NCI-H510A (cell line): ENCODE results near the gene ASCL5.

Source experiments
- DNase-seq: peaks from one replicate; lab custom pipeline; 2025; lab: John Stamatoyannopoulos, UW

Gene ASCL5

DNA sequence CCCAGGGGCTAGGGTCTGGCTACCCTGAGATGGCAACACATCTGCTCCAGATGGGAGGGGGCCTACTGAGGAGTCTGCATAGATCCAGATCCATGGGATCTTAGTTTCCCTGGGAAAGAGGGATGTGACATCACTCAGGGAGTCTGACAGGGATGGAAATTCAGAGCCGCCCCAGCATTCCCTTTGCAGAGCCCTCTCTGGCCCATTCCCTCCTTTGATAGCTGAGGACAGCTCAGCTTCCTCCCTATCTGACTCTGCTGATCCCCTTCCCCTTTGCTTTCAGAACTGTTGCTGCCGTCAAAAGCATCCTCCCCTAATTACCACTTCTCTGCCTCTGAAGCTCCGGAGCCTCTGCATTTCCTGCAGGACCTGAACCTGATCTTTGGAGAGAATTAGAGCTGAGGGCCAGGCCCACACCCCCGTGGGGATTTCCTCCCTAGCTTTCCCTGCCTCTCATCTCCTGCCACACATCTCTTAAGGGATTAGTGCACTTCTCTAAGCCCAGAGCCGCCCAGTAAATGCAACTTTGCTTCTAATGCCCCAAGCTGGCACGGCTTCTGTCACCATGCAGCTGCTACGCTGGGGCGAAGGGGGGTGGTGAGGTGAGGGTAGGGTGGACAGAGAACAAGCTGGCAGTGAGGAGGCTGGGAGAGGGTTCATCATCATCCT is 9.5 kb upstream of the ASCL5 start:
- no peak for DNase-seq

- DNase-seq: no peak
These were observed 7.4 kb upstream of the ASCL5 start for GRCh38 chr1:201134405-201134804.

GRCh38 chr1:201131398-201131797 is 4.4 kb upstream of the ASCL5 start:
- DNase-seq: no peak

DNA sequence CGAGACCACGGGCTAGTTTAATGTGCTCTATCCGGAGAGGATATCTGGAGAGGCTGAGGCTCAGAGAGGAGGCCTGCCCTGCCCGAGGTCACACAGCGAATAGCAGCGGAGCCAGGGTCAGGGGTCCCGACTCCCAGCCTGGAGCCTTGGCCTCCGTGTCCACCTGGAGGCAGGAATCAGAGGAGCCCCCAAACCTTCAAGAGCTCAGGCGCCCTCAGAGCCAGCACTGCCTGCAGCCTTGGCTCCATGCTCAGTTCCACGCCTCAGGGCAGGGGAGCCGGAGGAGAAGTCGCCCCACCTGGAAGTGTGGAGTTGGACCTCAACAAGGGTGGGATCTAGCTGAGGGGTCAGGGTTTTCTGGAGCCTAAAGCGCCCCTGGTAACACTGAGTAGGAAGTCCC is 2.0 kb upstream of the ASCL5 start:
- DNase-seq: no peak

DNA sequence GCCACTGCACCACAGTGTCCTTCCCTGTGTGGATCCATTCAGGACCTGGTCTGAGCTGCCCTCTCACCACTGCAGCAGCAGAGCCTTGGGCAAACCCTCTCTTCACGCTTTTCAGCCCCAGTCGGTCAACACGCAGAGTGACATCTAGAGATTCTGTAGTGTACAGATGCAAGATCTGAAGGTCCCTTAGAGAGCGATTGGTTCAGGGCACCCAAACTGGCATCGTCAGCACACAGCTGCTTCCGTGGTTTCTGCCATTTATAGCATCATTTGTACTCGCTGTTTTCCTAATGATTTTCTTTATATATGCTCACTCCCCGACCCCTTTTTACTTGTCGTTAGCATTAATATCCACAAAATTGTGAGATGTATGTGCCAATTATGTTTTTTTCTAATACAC is 1.5 kb upstream of the ASCL5 start:
- DNase-seq: no peak

- DNase-seq: no peak
These were observed 921 bp upstream of the ASCL5 start for GRCh38 chr1:201127755-201128455.

GRCh38 chr1:201126463-201126831 is 537 bp downstream of the ASCL5 start:
- no peak for DNase-seq

- no peak for DNase-seq
These were observed 1.2 kb downstream of the ASCL5 start for GRCh38 chr1:201125800-201126199.

GRCh38 chr1:201125019-201125418 is 2.0 kb downstream of the ASCL5 start:
- DNase-seq: no peak

GRCh38 chr1:201123866-201124265 is 3.1 kb downstream of the ASCL5 start:
- no peak for DNase-seq

DNA sequence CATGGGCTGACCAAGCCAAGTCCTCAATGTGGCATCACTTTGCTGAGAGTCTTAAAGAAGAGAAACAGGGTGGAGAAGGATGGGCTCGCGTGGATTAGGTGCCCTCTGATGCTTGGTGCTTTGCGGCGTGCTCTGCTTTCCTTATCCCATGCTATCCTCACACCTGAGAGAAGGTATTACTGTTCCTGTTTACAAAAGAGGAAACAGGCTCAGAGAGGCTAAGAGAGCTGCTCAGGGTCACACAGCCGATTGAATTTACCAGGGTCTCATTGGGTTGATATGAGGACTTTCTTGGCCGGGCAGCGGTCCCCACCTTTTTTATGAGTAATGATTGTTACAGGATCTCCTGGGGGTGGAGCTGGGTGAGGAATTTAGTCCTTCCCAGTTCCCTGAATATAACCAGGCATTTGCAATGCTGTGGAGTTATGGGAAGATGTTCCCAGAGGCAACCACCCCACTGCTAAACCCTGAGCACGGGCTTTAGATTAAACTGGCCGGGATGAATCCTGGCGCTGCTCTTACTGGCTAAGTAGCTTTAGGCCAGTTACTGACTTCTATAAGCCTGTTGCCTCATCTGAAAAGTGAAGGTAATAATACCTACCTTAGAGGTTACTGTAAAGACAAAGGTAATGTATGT is 4.5 kb downstream of the ASCL5 start:
- no peak for DNase-seq

DNA sequence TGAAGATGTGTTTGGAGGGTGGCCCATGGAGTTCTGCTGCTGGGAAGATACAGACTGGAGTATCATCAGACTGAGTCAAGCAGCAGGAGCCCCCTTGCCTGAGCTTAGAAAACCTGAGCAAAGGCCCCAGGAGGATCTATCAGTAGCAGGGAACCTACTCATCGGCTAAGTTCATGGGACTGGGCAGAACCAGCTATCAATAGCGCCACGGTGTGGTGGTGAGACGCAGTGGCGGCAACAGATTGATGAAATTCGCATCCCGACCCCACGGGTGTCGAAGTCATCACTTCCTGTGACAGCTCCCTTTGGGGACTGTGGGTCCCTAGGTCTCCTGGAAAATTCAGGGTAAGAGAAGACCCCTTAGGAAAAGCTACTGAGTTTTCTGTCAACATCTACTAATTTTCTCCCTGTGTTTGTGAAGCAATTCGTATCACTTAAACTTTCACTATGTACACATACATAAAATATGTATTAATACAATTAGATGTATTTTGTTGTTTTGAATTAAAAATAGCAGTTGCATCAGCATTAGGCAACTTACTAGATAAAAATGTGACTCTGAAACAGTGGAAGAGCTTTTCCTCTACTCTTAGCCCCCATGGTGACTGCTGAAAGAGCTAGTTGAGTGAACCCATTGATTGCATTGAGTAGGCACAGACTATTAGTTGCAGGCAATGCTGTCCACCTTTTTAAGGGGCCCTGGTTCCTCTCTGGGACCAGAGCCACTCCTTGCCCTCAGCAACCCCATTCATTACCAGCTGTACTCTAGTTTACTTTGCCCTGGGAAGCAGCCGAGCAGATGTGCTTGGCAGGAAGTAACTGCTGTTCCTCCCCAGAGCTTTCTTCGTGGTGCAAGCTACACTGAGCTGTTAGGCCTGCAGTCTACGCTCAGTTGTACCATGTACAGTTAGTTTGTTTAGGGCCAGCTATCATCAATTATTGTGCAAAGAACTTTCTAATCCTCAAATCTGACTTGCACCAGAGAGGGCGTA is 7.5 kb downstream of the ASCL5 start:
- no peak for DNase-seq

DNA sequence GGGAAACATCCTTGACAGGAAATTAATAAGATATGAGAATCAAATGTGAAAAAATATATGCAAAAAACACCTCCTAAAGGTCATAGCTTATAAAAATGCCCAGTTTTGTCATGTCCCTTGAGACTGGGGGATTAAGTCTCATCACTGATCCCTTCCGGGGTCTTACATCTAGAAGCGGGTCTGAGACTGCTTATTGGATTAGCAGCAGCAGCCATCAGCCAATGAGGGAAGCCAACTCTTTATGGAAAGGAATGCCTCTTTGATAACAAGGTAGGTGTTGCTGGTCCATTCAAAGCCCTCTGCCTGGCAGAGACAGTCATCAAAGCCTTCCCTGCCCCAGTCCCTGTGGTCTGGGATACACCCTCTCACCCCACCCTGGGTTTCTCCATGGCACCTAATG is 10.9 kb downstream of the ASCL5 start:
- no peak for DNase-seq

GRCh38 chr1:201115390-201115937 is 11.5 kb downstream of the ASCL5 start:
- DNase-seq: no peak

DNA sequence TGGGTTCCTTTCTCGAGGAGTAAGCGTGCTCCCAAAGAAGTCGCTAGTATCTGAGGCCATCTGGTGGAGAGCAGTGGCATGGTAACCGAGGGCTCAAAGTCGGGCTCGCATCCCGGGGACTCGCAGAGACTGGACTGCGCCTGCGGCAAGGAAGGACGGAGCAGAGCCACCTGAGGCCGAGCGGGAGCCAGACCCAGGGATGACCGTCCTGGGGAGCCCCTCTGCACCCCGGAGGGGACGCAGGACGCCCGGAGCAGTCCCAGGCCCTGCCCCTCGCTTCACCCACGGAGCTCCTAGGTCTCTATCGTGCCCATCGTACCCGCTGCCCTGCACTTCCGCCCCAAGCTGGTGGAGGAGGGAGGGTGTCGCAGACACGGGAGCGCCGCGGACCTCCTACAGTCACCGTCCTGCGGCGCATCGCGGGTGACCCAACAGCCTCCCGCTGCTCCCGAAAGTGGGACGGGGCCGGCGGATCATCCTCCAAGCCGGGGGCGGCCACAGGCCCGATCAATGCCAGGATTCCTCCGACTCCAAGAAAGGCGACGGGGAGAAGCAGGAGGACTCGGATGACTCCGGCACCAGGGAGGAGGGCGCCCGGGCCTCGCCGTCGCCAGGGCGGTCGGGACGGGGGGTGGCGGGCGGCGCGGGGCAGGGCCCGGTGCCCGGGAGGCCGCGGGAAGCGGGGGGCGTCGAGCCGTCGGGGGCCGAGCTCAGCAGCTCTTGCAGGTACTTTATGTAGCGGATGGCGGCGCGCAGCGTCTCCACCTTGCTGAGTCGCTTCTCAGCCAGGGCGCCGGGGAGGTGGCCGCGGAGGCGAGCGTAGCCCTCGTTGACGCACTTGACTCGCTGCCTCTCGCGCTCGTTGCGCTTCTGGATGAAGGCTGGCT is 12.5 kb downstream of the ASCL5 start:
- peak; percentile 76 for DNase-seq

DNA sequence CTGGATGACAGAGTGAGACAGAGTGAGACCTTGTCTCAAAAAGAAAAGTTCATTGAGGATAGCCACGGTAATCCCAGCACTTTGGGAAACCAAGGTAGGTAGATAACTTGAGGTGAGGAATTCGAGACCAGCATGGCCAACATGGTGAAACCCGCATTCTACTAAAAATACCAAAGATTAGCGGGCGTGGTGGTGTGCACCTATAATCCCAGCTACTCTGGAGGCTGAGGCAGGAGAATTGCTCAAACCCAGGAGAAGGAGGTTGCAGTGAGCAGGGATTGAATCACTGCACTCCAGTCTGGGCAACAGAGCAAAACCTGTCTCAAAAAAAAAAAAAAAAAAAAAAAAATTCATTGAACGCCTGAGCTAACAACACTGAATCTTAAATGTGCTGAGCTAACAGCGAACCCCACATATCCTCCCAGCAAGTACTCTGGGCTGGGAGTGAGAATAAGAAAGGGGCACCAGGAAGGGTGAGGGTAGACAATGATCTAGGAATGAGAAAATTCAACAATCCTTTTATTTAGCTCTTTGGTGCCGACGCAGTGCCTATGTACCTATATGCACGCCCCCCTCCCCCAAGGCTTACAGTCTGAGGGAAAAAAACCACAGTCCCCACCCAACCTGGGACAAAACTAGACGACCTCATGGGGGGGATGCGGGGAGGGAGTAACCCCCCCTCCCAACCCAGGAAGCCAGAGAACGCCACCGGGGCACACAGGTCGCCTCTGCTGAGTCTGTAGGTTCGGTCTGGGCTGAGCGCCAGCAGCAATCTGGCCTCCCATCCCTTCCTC is 13.3 kb downstream of the ASCL5 start:
- DNase-seq: no peak

DNA sequence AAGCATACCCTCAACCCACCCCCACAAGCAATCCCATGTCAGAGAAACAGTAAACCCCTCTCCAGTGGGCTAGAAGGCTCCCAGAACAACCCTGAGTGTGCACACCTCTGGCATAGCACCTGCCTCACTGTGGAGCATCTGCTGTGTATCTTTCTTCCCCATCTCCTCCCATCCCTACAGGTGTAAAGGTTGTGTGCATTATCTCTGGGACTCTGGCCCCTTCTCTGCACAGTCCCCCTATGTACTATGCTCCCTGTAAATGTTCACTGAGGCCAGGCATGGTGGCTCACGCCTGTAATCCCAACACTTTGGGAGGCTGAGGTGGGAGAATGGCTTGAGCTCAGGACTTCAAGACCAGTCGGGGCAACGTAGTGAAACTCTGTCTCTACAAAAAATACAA is 14.1 kb downstream of the ASCL5 start:
- DNase-seq: no peak

DNA sequence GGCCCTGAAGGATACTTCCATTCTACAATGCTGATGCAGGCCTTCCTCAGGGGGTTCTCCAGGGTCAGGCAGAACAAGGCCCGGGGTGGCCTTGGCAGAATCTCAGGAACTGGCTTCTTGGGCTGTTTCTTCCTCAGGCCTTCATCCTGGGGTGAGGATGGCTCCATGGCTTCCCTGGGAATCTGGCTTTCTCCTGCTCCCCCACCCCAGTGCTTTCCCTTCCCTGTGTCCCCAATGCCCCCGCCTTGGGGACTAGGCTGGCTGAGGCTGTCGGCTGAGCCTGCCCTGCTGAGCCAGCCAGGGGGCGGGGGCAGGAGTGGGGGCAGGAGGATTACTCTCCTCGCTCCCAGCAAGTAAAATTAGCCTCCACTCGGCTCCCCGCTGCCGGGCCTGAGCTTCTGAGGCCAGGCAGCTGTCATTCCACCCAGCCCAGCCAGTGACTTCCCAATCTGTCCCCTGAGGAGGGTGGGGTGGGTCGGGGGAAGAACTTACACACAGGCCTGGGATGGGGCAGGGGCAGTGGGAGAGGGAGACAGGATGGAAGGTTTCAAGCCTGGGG is 14.7 kb downstream of the ASCL5 start, which contains the start of gene CACNA1S:
TSS of gene CACNA1S (minus strand) at position 254 of the 559 bp plus-strand sequence. CDS start at position 167, 87 bp downstream.
- no peak for DNase-seq

DNA sequence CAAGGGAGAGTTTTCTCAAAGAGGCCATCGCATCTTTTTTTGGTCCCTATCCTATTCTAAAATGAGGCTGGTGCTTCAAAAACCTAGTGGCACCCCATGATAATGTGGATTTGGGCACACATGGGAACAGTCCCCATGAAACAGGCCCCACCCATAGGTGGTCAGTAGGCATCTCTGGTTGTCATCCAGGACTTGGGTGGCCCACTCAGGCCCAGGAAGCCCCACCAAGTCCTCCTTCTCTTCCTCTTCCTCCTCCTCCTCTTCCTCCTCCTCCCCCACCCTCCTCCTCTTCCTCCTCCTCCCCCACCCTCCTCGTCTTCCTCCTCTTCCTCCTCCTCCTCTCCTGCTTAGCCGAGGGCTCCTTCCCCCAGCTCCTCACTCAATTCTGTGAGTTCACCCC is 15.3 kb downstream of the ASCL5 start:
- no peak for DNase-seq

DNA sequence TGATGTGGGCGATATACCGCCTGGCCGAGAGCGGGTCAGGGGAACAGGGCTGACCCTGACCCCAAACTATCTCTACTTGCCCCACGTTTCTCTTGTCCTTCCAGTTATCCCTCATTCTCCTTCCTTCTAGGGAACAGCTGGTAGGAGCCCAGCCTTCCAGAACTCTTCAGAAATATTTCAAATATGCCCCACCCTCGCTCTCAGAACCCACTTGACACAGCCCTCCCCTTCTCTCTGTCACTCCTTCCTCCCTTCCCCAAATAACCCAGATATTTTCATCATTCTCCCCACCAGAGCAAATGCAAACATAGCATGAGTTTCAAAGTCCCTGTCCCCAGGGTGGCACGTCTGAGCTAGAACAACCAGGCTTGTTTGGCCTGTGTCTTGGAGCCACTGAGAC is 15.8 kb downstream of the ASCL5 start:
- DNase-seq: no peak
